Stomach (tissue), 4 donors: Measurements from ENCODE around the gene SIVA1.

Source experiments
- CTCF ChIP-seq, 7 experiments: fragments of 450-650 bp in 4 of 7; fragments of 200-600 bp in 3 of 7; sonication (generic) in 3 of 7; IDR thresholded peaks; one replicate each; pipeline ENCODE4 v1.5.1; 2016 to 2019; ENCODE audit warnings: antibody characterized with exemption in 7 of 7, control low read depth in 2 of 7, mild to moderate bottlenecking in 1 of 7
- POLR2A ChIP-seq, 4 donors: fragments of 450-650 bp; IDR thresholded peaks; one replicate each; pipeline ENCODE4 v1.6.1; 2016; ENCODE audit warnings: antibody characterized with exemption in 4 of 4, control low read depth in 2 of 4, mild to moderate bottlenecking in 1 of 4, moderate library complexity in 1 of 4
- POLR2AphosphoS5 ChIP-seq, 3 donors: sonication (generic); formaldehyde crosslinking; IDR thresholded peaks; one replicate each; pipeline ENCODE4 v1.6.1; 2016; ENCODE audit warnings: antibody characterized with exemption in 3 of 3

GRCh38 chr14:104782086-104782807 lies 29.3 kb downstream of the SIVA1 start:
- TF ChIP-seq CTCF (IDR thresholded peaks at IDR 0.05) (no peak), POLR2AphosphoS5 (IDR thresholded peaks at IDR 0.05) (no peak), POLR2A (IDR thresholded peaks at IDR 0.05) (no peak)
